Neuron (in vitro differentiated cells): ENCODE results near the gene ZNF253.
"Not testable (repeated sequence)": the region's sequence is repeated elsewhere in the genome, so short reads cannot be mapped to it uniquely, and the experiment has no call there.

Experiments used
- H2AFZ ChIP-seq: one replicate; pipeline ENCODE4 v1.6.1; 2013; ENCODE audit warnings: low read depth, mild to moderate bottlenecking, inconsistent platforms, low read length, moderate library complexity
- H3K27me3 ChIP-seq: one replicate; pipeline ENCODE4 v1.6.1; 2013; ENCODE audit warnings: low read length; ENCODE audit not compliant: insufficient read depth
- H3K36me3 ChIP-seq: one replicate; pipeline ENCODE4 v1.6.1; 2013; ENCODE audit warnings: low read length; ENCODE audit not compliant: insufficient read depth
- H3K4me1 ChIP-seq: one replicate; pipeline ENCODE4 v1.6.1; 2013; ENCODE audit warnings: low read length; ENCODE audit not compliant: insufficient read depth
- H3K4me3 ChIP-seq: 2 replicates; pipeline ENCODE4 v1.5.1; 2013; ENCODE audit warnings: mild to moderate bottlenecking, low read length, moderate library complexity
- H3K9me3 ChIP-seq: one replicate; pipeline ENCODE4 v1.6.1; 2013; ENCODE audit warnings: low read length

The ZNF253 gene

DNA sequence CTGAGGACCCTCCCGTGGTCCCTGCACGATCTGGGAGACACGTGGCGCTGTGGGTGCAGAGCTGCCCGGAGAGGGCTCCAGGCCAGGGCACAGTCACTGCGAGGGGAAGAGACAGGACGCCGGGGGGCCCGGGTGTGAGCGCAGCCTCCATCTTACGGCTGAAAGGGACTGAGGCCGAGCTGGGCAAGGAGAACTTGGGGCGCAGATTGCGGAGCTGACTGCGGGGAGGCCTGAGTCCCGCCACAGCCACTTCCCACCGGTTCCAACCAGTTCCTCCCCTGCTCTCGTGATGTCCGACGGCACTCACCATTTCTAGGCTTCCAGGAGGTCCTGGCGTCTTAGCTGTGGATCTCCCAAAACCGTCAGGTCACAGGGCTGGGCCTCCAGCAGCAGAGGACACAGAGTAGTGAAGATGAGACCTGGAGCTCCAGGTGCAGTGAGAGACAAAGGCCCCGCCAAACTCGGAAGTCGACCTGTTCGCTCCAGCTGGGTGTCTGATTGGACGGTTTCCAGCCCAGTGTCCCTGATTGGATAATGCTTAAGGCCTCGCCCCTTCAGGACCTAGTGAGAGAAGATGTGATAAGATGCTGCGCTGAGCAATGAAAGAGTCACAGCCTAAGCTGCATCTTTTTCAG is 4.8 kb upstream of the ZNF253 start:
- Histone ChIP-seq H2AFZ (no peak overlapping the region), H3K36me3 (no peaks in the 10 kb centered on the region), H3K4me1 (no peaks in the 10 kb centered on the region), H3K4me3 (no peak overlapping the region), H3K9me3 (peaks cover 7% of the 10 kb centered on the region), H3K27me3 (no peaks in the 10 kb centered on the region)

GRCh38 chr19:19866611-19867248 is 1.0 kb downstream of the ZNF253 start:
- Histone ChIP-seq H3K4me3 (peak overlapping the region; percentile 85), H2AFZ (peak overlapping the region; percentile 14), H3K36me3 (peaks cover 18% of the 10 kb centered on the region), H3K4me1 (peaks cover 4% of the 10 kb centered on the region), H3K9me3 (peaks cover 28% of the 10 kb centered on the region), H3K27me3 (no peaks in the 10 kb centered on the region)

- H3K4me1 ChIP-seq, H3K4me3 ChIP-seq, H3K27me3 ChIP-seq, H2AFZ ChIP-seq: not testable (repeated sequence)
- Histone ChIP-seq H3K9me3 (peaks cover 55% of the 10 kb centered on the region), H3K36me3 (peaks cover 45% of the 10 kb centered on the region)
Observed at GRCh38 chr19:19870086-19870485, 4.4 kb downstream of the ZNF253 start.

DNA sequence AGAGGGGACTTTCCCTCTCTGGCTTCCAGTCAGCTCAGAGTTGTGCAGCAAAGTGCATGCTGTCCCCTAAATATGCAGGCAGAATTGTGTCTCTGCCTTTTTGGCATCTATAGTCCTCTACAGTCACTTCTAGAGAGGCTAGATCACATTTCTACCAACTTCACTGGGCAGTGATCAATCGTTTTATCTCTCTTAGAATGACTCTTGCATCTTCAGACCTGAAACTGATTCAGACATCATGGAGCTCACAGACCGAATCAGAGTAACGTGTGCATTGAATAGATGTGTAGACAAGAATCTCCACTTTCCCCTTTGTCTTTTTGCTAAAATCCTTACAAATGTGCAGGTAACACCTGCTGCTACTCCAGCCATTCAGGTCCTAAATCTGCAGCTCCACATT is 6.2 kb downstream of the ZNF253 start:
- H3K4me3 ChIP-seq: no peak overlapping the region
- H3K9me3 ChIP-seq: peaks cover 66% of the 10 kb centered on the region
- no peaks in the 10 kb centered on the region for H3K27me3 ChIP-seq
- no peak overlapping the region for H2AFZ ChIP-seq
- peaks cover 4% of the 10 kb centered on the region for H3K4me1 ChIP-seq
- H3K36me3 ChIP-seq: peaks cover 56% of the 10 kb centered on the region

GRCh38 chr19:19873381-19873780 is 7.7 kb downstream of the ZNF253 start:
- Histone ChIP-seq H3K36me3 (peaks cover 54% of the 10 kb centered on the region), H3K9me3 (peaks cover 61% of the 10 kb centered on the region), H2AFZ (no peak overlapping the region), H3K27me3 (no peaks in the 10 kb centered on the region), H3K4me1 (no peaks in the 10 kb centered on the region), H3K4me3 (no peak overlapping the region)

- Histone ChIP-seq H3K4me1 (no peaks in the 10 kb centered on the region), H3K9me3 (peaks cover 54% of the 10 kb centered on the region), H3K4me3 (no peak overlapping the region), H2AFZ (no peak overlapping the region), H3K27me3 (no peaks in the 10 kb centered on the region), H3K36me3 (peaks cover 72% of the 10 kb centered on the region)
Observed at GRCh38 chr19:19877724-19878123, 12.0 kb downstream of the ZNF253 start.

GRCh38 chr19:19884583-19884982 is 18.9 kb downstream of the ZNF253 start:
- peaks cover 68% of the 10 kb centered on the region for H3K36me3 ChIP-seq
- no peaks in the 10 kb centered on the region for H3K4me1 ChIP-seq
- H3K4me3 ChIP-seq: no peak overlapping the region
- H2AFZ ChIP-seq: no peak overlapping the region
- no peaks in the 10 kb centered on the region for H3K27me3 ChIP-seq
- H3K9me3 ChIP-seq: peaks cover 59% of the 10 kb centered on the region

DNA sequence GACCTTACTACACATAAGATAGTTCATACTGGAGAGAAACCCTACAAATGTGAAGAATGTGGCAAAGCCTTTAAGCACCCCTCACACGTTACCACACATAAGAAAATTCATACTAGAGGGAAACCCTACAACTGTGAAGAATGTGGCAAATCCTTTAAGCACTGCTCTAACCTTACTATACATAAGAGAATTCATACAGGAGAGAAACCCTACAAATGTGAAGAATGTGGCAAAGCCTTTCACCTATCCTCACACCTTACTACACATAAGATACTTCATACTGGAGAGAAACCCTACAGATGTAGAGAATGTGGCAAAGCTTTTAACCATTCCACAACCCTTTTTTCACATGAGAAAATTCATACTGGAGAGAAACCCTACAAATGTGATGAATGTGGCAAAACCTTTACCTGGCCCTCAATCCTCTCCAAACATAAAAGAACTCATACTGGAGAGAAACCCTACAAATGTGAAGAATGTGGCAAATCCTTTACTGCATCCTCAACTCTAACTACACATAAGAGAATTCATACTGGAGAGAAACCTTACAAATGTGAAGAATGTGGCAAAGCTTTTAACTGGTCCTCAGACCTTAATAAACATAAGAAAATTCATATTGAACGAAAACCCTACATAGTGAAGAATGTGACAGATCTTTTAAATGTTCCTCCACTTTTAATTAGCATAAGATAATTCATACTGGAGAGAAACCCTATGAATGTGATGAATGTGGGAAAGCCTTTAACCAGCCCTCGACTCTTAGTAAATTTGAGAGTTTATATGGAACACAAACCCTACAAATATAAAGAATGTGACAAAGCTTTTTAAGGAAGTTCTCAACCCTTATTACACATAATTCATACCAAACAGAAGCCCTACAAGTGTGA is 26.6 kb downstream of the ZNF253 start:
- H3K36me3 ChIP-seq: peaks cover 54% of the 10 kb centered on the region
- H3K4me3 ChIP-seq, H2AFZ ChIP-seq, H3K4me1 ChIP-seq, H3K27me3 ChIP-seq: not testable (repeated sequence)
- H3K9me3 ChIP-seq: peaks cover 64% of the 10 kb centered on the region

DNA sequence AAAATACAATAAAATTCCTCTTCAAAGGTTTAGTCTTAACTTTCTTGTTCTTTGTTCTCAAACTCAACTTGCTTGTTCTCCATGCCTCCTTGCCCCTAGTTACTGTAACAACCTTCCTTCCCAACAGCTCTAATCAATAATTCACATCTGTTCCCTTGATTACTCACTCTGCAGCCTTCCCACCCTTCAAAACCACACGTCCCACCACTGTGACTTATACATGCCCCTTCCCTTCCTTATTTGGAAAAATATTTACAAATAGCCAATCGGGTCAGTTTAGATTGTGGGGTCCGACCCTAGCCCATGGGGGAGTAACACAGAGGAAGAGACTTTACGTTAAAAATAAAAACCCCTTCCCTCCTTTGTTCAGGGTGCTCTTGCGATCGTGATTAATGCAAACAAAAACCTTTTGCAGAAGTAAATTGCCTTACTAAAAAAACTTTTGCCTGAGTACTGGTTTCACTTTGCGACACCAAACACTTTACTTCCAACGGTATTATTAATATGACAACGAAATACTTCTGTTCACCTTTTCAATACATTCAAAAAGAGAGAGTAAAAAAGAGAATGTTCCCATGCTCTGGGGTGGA is 34.6 kb downstream of the ZNF253 start:
- Histone ChIP-seq H3K4me3 (peak overlapping the region; percentile 92), H2AFZ (peak overlapping the region; percentile 76), H3K36me3 (peaks cover 20% of the 10 kb centered on the region), H3K27me3 (no peaks in the 10 kb centered on the region), H3K4me1 (peaks cover 11% of the 10 kb centered on the region), H3K9me3 (peaks cover 28% of the 10 kb centered on the region)

DNA sequence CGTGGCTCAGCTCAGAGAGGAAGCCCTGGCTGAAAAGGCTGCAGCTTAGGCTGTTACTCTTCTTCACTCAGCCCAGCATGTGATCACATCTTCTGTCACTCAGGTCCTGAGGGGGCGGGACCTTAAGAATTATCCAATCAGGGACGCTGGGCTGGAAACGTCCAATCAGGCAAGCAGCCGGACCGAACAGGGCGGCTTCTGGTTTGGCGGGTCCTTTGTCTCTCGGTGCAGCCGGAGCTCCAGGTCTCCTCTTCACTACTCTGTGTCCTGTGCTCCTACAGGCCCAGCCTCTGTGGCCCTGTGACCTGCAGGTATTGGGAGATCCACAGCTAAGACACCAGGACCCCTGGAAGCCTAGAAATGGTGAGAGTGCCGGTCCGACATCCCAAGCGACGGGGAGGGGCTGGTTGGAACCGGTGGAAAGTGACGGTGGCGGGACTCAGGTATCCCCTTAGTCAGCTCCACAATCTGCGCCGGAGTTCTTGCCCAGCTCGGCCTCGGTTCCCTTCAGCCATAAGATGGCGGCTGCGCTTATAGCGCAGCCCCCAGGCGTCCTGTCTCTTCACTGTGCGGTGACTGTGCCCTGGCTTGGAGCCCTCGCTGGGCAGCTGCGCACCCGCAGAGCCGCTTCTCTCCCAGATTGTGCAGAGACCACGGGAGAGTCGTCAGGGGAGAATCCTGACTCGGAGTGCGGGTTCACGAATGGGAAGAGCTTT is 35.2 kb downstream of the ZNF253 start, which contains the start of gene ZNF93:
TSS of gene ZNF93 (plus strand) at position 218 of the 716 bp plus-strand sequence. CDS start at position 361, 143 bp downstream.
- H3K4me3 ChIP-seq: peak within 1 kb of the TSS; percentile 92
- H3K27me3 ChIP-seq: no peaks in the 10 kb centered on the region
- peaks cover 31% of the 10 kb centered on the region for H3K9me3 ChIP-seq
- peaks cover 24% of the 10 kb centered on the region for H3K36me3 ChIP-seq
- peaks cover 11% of the 10 kb centered on the region for H3K4me1 ChIP-seq
- H2AFZ ChIP-seq: peak within 1 kb of the TSS; percentile 76

- not testable (repeated sequence) for H2AFZ ChIP-seq, H3K4me3 ChIP-seq, H3K4me1 ChIP-seq, H3K27me3 ChIP-seq
- Histone ChIP-seq H3K9me3 (peaks cover 55% of the 10 kb centered on the region), H3K36me3 (peaks cover 54% of the 10 kb centered on the region)
Observed at GRCh38 chr19:19907551-19907950, 41.9 kb downstream of the ZNF253 start.

- Histone ChIP-seq H3K36me3 (peaks cover 50% of the 10 kb centered on the region), H3K27me3 (no peaks in the 10 kb centered on the region), H2AFZ (no peak overlapping the region), H3K4me3 (no peak overlapping the region), H3K4me1 (no peaks in the 10 kb centered on the region), H3K9me3 (peaks cover 47% of the 10 kb centered on the region)
Observed at GRCh38 chr19:19909654-19910053, 44.0 kb downstream of the ZNF253 start.
